Renal pelvis (tissue), 12 donors: ENCODE data around the gene TNFAIP6. TPM values are rescaled to one million over a fixed set of nuclear protein-coding genes. Genes with fewer than 3 reads are reported as not detected.
A peak's percentile ranks its signal among the peaks of the same experiment; 100 is the strongest.
"Not testable (repeated sequence)": the region's sequence is repeated elsewhere in the genome, so short reads cannot be mapped to it uniquely, and the experiment has no call there.

Experiments used
- DNase-seq: peaks from one replicate; pipeline ENCODE4 v3.0.0-alpha.2; 2013
- long read RNA-seq, 16 experiments: transcript quantifications; one replicate each; lab custom pipeline, GENCODE V29; 2026
- polyA plus RNA-seq, 3 donors: library from polyadenylated mRNA; unstranded; fragments of 120-200 nt; gene quantifications; one replicate each; pipeline ENCODE4 v1.2.1, GENCODE V29; 2013; ENCODE audit not compliant: insufficient read length in 3 of 3

TNFAIP6 gene
- polyA plus RNA-seq = 1 to 10 TPM in 1 of 3 donors, under 1 TPM in 2; 0.75 to 2.1 (median 0.77) TPM
- long read RNA-seq, donor 1, partial matches to known transcripts = 0 of 2 reads
- long read RNA-seq, donor 1, other reads (novel, unspliced or antisense) = 0 of 2 reads
- long read RNA-seq, donor 2 = 0 reads
- long read RNA-seq, donor 3, partial matches to known transcripts = 0 of 1 reads
- long read RNA-seq, donor 3, other reads (novel, unspliced or antisense) = 0 of 1 reads
- long read RNA-seq, donor 4 = 0 reads
- long read RNA-seq, donor 5, partial matches to known transcripts = 0 of 1 reads
- long read RNA-seq, donor 5, other reads (novel, unspliced or antisense) = 0 of 1 reads
- long read RNA-seq, donor 6, partial matches to known transcripts = 0 of 1 reads
- long read RNA-seq, donor 6, other reads (novel, unspliced or antisense) = 0 of 1 reads
- long read RNA-seq, donor 7 = 0 reads
- long read RNA-seq, donor 8, transcript TNFAIP6-201 (6 exons, 1,424 nt) = major isoform, 10 of 11 reads
- long read RNA-seq, donor 8, partial matches to known transcripts = 0 of 11 reads
- long read RNA-seq, donor 8, other reads (novel, unspliced or antisense) = 0 of 11 reads
- long read RNA-seq, donor 9, partial matches to known transcripts = 0 of 2 reads
- long read RNA-seq, donor 9, other reads (novel, unspliced or antisense) = 0 of 2 reads
- long read RNA-seq, donor 10, partial matches to known transcripts = 0 of 2 reads
- long read RNA-seq, donor 10, other reads (novel, unspliced or antisense) = 0 of 2 reads
- long read RNA-seq, donor 11, partial matches to known transcripts = 0 of 2 reads
- long read RNA-seq, donor 11, other reads (novel, unspliced or antisense) = 0 of 2 reads
- long read RNA-seq, donor 12 = 0 reads
- long read RNA-seq, donor 13 = 0 reads
- long read RNA-seq, donor 14 = 0 reads
- long read RNA-seq, donor 15, partial matches to known transcripts = 0 of 2 reads
- long read RNA-seq, donor 15, other reads (novel, unspliced or antisense) = 0 of 2 reads
- long read RNA-seq, donor 16, partial matches to known transcripts = 0 of 1 reads
- long read RNA-seq, donor 16, other reads (novel, unspliced or antisense) = 0 of 1 reads

DNA sequence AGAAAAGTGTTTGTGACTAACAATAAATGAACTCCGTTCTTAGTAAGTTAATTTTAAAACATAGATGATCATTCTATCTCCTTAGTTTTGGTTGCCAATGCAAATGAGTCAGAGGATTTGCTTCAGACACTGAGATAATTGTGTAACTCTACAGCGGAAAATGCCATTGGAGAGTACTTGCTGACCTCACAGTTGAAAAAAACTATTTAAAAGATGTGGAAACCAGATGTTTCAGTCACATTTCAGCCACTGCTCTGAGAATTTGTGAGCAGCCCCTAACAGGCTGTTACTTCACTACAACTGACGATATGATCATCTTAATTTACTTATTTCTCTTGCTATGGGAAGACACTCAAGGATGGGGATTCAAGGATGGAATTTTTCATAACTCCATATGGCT, at the start of gene TNFAIP6:
TNFAIP6 (plus strand) TSS at position 234 of the 400 bp plus-strand sequence; CDS start at position 309, 75 bp downstream.
- peak; percentile 33 for DNase-seq

DNA sequence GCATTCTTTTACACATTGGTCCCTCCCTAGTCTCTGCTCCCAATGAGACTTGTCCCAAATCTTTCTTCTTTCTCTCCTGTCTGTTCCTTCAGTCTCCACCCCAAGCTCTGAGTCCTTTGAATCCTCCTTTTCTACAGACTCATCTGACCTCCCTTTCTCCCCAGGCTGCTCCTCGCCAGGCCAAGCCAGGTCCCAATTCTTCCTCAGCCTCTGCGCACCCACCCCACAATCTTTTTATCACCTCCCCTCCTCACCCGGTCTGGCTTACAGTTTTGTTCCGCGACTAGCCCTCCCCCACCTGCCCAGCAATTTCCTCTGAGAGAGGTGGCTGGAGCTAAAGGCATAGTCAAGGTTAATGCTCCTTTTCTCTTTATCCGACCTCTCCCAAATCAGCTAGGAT, 47.1 kb upstream of the TNFAIP6 start:
- not testable (repeated sequence) for DNase-seq

DNA sequence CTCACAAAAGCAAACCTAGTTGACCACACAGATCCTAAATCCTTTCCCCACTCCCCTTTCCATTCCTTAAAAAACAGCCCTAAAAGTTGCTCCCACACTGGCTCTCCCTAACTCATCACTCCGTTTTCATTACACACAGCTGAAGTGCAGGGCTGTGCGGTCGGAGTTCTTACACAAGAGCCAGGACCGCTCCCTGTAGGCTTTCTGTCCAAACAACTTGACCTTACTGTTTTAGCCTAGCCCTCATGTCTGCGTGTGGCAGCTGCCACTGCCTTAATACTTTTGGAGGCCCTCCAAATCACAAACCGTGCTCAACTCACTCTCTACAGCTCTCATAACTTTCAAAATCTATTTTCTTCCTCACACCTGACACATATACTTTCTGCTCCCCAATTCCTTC, 45.0 kb upstream of the TNFAIP6 start:
- not testable (repeated sequence) for DNase-seq

- peak; percentile 20 for DNase-seq
These were observed 42.0 kb upstream of the TNFAIP6 start for GRCh38 chr2:151315381-151315903.

DNA sequence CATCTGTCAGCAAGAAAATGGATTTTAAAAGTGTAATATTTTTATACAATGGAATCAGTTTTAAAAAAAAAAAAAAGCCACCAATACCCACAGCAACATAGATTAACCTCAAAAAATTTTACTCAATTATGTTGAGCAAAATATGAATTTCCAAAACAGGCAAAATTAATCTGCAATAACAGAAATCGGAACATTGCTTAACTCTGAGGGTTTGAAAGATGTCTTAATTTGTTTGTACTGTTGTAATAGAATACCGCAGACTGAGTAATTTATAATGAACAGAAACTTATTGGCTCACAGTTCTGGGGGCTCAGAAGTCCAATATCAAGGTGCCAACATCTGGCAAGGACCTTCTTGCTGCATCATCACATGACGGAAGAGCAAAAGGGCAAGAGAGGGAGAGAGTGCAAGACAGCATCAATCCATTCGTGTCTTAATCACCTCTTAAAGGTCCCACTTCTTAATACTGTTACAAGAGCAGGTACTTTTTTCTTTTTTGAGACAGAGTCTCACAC, 31.8 kb upstream of the TNFAIP6 start:
- no peak for DNase-seq

- DNase-seq = no peak
These were observed 30.8 kb upstream of the TNFAIP6 start for GRCh38 chr2:151326554-151326953.

- DNase-seq = no peak
These were observed 27.4 kb upstream of the TNFAIP6 start for GRCh38 chr2:151329998-151330397.

GRCh38 chr2:151333083-151333482, 24.3 kb upstream of the TNFAIP6 start:
- no peak for DNase-seq

- no peak for DNase-seq
These were observed 23.1 kb upstream of the TNFAIP6 start for GRCh38 chr2:151334082-151334815.

- DNase-seq = no peak
These were observed 20.5 kb upstream of the TNFAIP6 start for GRCh38 chr2:151336863-151337371.

GRCh38 chr2:151337643-151338042, 19.7 kb upstream of the TNFAIP6 start:
- DNase-seq = no peak

GRCh38 chr2:151338115-151338514, 19.3 kb upstream of the TNFAIP6 start:
- DNase-seq = no peak

DNA sequence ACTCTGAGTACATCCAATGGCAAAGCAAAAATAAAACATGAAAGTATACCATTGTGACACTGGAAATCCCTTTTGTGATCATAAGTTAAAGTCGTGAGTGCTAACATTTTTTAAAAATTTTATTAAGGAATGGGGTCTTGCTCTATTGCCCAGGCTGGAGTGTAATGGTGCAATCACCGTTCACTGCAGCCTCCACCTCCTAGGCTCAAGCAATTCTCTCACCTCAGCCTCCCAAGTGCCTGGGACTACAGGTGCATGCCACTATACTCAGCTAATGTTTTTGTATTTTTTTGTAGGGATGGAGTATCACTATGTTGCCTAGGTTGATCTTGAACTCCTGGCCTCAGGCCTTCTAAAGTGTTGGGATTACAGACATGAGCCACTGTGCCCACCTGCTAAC, 14.3 kb upstream of the TNFAIP6 start:
- DNase-seq = no peak

DNA sequence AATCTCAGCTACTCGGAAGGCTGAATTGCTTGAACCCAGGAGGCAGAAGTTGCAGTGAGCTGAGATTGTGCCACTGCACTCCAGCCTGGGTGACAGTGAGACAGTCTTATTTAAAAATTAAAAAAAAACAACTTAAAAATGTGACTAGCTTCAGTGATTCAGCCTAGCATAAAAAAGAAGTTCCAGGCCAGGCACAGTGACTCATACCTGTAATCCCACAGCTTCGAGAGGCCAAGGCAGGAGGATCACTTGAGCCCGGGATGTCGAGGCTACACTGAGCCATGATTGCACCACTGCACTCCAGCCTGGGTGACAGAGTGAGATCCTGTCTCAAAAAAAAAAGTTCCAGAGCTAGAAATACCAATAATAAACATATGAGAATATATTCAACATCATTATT, 13.2 kb upstream of the TNFAIP6 start:
- not testable (repeated sequence) for DNase-seq

- no peak for DNase-seq
These were observed 12.5 kb upstream of the TNFAIP6 start for GRCh38 chr2:151344906-151345305.

DNA sequence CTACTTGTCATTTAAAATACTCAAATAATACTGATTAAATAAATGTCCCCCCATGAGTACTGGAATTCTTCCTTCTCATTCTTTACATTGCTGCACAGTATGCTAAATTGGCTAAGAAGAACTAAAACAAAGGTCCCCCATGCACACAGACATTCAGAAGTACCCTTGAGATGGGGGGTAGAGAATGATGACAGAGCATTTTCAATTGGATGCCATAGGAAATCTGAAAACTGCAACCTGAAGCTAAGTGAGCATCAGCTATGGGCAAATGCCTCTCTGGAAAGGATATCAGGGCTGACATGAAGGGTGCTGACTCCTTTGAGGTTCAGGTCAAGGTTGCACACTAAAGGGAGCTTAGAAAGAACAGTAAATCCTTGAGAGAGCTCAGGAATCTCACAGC, 10.1 kb upstream of the TNFAIP6 start:
- no peak for DNase-seq

DNA sequence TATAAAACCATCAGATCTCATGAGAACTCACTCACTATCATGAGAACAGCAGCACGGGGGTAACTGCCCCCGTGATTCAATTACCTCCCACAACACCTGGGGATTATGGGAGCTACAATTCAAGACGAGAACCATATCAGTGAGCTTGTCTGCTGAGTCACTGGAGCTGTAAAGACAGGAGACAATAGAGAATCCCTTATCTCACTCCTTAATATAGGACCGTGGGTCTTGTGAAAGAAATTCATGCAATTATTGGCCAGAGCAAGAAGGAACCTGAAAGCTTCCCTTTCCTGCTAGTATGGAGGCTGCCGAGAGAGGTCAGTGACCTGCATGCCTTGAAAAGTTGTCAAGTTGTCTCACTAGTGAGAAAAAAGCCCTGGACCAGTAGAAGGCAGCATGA, 9.5 kb upstream of the TNFAIP6 start:
- DNase-seq = no peak

- no peak for DNase-seq
These were observed 6.7 kb upstream of the TNFAIP6 start for GRCh38 chr2:151350579-151351195.

- DNase-seq = no peak
These were observed 3.4 kb upstream of the TNFAIP6 start for GRCh38 chr2:151353995-151354394.

GRCh38 chr2:151354807-151355206, 2.6 kb upstream of the TNFAIP6 start:
- DNase-seq = no peak
